Stimulated activated CD8-positive, alpha-beta memory T cell treated with anti-CD3 and anti-CD28 coated beads, Interleukin-15, amount 100 ng/mL, for 4 hours (primary cell): ENCODE data around the gene YIPF3.

ENCODE experiments used
- DNase-seq, 2 donors: peaks; one replicate each; pipeline ENCODE4 v3.0.0-alpha.2; 2020; ENCODE audit warnings: low read depth in 2 of 2

Gene YIPF3

DNA sequence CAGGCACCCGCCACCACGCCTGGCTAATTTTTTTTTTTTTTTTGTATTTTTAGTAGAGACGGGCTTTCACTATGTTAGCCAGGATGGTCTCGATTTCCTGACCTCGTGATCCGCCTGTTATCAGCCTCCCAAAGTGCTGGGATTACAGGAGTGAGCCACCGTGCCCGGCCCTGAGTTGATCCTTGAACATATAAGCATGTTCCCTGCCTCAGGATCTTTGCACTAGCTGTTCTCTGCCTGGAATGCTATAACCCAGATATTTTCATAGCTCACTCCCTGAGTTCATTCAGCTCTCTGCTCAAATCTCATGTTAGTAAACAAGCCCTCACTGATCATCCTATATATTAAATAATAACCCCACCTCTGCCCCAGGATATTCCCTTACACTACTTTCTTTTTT is 52.4 kb downstream of the YIPF3 start:
- DNase-seq: no peak

DNA sequence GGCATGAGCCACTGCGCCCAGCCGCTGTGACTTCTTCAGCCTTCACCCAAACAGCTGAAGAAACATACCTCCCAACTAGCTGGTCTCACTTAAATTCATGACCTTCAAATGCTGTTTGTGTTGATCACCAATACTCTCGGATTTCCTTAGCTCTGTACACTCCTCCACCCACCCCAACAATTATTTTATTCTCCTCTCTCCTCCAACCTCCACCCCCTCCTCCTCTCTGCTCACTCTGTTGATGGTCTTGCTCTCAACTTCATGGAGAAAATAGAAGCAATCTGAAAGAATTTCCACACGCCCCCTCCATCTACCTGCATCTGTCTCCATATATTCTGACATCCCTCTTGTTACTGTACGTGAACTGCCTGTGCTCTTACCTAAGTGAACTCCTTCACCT is 54.8 kb downstream of the YIPF3 start:
- DNase-seq: no peak
